WTC11 (cell line): ENCODE measurements around the gene SLC29A3.

ENCODE experiments used
- PRDM15 ChIP-seq: sonication (generic); formaldehyde crosslinking; IDR thresholded peaks from 2 replicates; pipeline ENCODE4 v1.8.0; 2022; ENCODE audit warnings: missing genetic modification reagents
- ZBTB21 ChIP-seq: sonication (generic); formaldehyde crosslinking; IDR thresholded peaks from 2 replicates; pipeline ENCODE4 v1.8.1; 2023; ENCODE audit warnings: mild to moderate bottlenecking, missing genetic modification reagents, borderline replicate concordance
- TF ChIP-seq, protein P1 (sequence below): fragments of 200-600 bp; IDR thresholded peaks from 2 replicates; pipeline ENCODE4 v1.8.0; 2022; ENCODE audit warnings: antibody characterized with exemption

GRCh38 chr10:71347587-71348395 is 28.7 kb downstream of the SLC29A3 start:
- TF ChIP-seq ZBTB21 (no peak), PRDM15 (CRISPR knock-in tag) (no peak)
- TF ChIP-seq, protein P1, sequence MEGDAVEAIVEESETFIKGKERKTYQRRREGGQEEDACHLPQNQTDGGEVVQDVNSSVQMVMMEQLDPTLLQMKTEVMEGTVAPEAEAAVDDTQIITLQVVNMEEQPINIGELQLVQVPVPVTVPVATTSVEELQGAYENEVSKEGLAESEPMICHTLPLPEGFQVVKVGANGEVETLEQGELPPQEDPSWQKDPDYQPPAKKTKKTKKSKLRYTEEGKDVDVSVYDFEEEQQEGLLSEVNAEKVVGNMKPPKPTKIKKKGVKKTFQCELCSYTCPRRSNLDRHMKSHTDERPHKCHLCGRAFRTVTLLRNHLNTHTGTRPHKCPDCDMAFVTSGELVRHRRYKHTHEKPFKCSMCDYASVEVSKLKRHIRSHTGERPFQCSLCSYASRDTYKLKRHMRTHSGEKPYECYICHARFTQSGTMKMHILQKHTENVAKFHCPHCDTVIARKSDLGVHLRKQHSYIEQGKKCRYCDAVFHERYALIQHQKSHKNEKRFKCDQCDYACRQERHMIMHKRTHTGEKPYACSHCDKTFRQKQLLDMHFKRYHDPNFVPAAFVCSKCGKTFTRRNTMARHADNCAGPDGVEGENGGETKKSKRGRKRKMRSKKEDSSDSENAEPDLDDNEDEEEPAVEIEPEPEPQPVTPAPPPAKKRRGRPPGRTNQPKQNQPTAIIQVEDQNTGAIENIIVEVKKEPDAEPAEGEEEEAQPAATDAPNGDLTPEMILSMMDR = no peak
